Limb (tissue), 2 donors: ENCODE results near the gene RPL22.
"Not testable (repeated sequence)": the region's sequence is repeated elsewhere in the genome, so short reads cannot be mapped to it uniquely, and the experiment has no call there.

Experiments
- DNase-seq, 2 donors: peaks; one replicate each; pipeline ENCODE4 v3.0.0-alpha.2; 2016; ENCODE audit errors: extremely low spot score in 2 of 2

RPL22 gene

GRCh38 chr1:6234502-6235295 lies 35.3 kb upstream of the RPL22 start:
- DNase-seq, result no peak

GRCh38 chr1:6233376-6233775 lies 34.0 kb upstream of the RPL22 start:
- no peak for DNase-seq

GRCh38 chr1:6225651-6226050 lies 26.3 kb upstream of the RPL22 start:
- DNase-seq, result no peak

GRCh38 chr1:6224718-6225117 lies 25.3 kb upstream of the RPL22 start:
- no peak for DNase-seq

- DNase-seq, result no peak
Observed at GRCh38 chr1:6223617-6224016, 24.2 kb upstream of the RPL22 start.

- peak in 1 of 2 donors; percentile 78 for DNase-seq
Observed at GRCh38 chr1:6222636-6223035, 23.2 kb upstream of the RPL22 start.

GRCh38 chr1:6221210-6221784 lies 21.9 kb upstream of the RPL22 start:
- DNase-seq, result no peak

GRCh38 chr1:6220236-6220635 lies 20.8 kb upstream of the RPL22 start:
- no peak for DNase-seq

- not testable (repeated sequence) for DNase-seq
Observed at GRCh38 chr1:6219641-6220040, 20.2 kb upstream of the RPL22 start.

GRCh38 chr1:6218375-6219164 lies 19.2 kb upstream of the RPL22 start:
- DNase-seq, result no peak

- no peak for DNase-seq
Observed at GRCh38 chr1:6212193-6212959, 13.0 kb upstream of the RPL22 start.

GRCh38 chr1:6211731-6212130 lies 12.3 kb upstream of the RPL22 start:
- DNase-seq, result no peak

- no peak for DNase-seq
Observed at GRCh38 chr1:6210591-6211355, 11.4 kb upstream of the RPL22 start.

- no peak for DNase-seq
Observed at GRCh38 chr1:6209661-6210580, 10.5 kb upstream of the RPL22 start.

GRCh38 chr1:6208723-6209660 lies 9.6 kb upstream of the RPL22 start:
- peak in 1 of 2 donors; percentile 79 for DNase-seq

GRCh38 chr1:6207921-6208320 lies 8.5 kb upstream of the RPL22 start:
- no peak for DNase-seq

- DNase-seq, result peak in 1 of 2 donors; percentile 46
Observed at GRCh38 chr1:6207075-6207885, 7.9 kb upstream of the RPL22 start.

- DNase-seq, result no peak
Observed at GRCh38 chr1:6206520-6206855, 7.1 kb upstream of the RPL22 start.
